ENCODE results near the gene GPC1. TPM values are rescaled to one million over a fixed set of nuclear protein-coding genes. Genes with fewer than 3 reads are reported as not detected.

GPC1 gene
- total and polyA plus RNA-seq, 2 of the 13 experiments (the other 11 are each of a cell fraction or from before 2014, with no cell fraction given), result 4.0 to 5.5 TPM

- ATAC-seq (no peak), DNase-seq (ENCODE audit: low spot score) (no peak), FAIRE-seq (no peak)
- Histone ChIP-seq H3K27me3 (ENCODE audit: control insufficient read depth in 1 of 2, insufficient read depth in 2 of 2, low read length in 2 of 2) (peaks cover 4 to 41% of the 10 kb centered on the region in 2 experiments; a peak in 4 of 5 replicates), H3K4me2 (ENCODE audit: low read depth, low read length) (no peak overlapping the region), H3K36me3 (replicated peaks in 1 of 2; ENCODE audit: control insufficient read depth in 1 of 2, insufficient read depth in 2 of 2, low read length in 2 of 2) (no peaks in the 10 kb centered on the region), H3K9ac (ENCODE audit: insufficient read depth, low read depth, low read length) (no peak overlapping the region), H3K4me3 (replicated peaks in 1 of 3; ENCODE audit: insufficient read depth in 1 of 3, low read depth in 2 of 3, low read length in 3 of 3) (no peak overlapping the region), H3K9me3 (ENCODE audit: low read length) (peaks cover 35% of the 10 kb centered on the region), H3K79me2 (ENCODE audit: insufficient read depth, low read length) (no peaks in the 10 kb centered on the region), H3K27ac (ENCODE audit: extremely low read length, insufficient read depth, low read length) (no peak overlapping the region), H3K4me1 (ENCODE audit: insufficient read depth, low read length) (no peaks in the 10 kb centered on the region), H4K20me1 (ENCODE audit: insufficient read depth, low read length) (no peaks in the 10 kb centered on the region), H2AFZ (ENCODE audit: low read length) (no peak overlapping the region)
- TF ChIP-seq ZNF724P (CRISPR knock-in tag; IDR thresholded peaks at IDR 0.05; ENCODE audit: borderline replicate concordance) (no peak), IKZF4 (CRISPR knock-in tag; IDR thresholded peaks at IDR 0.05; ENCODE audit: borderline replicate concordance, low read depth, not compliant biosample characterization) (no peak), DDIT3 (CRISPR knock-in tag; IDR thresholded peaks at IDR 0.05) (no peak), ZNF547 (CRISPR knock-in tag; IDR thresholded peaks at IDR 0.05) (no peak), MEF2D (CRISPR knock-in tag; IDR thresholded peaks at IDR 0.05) (no peak), ZBTB1 (CRISPR knock-in tag; IDR thresholded peaks at IDR 0.05; ENCODE audit: borderline replicate concordance) (no peak), EEA1 (CRISPR knock-in tag; IDR thresholded peaks at IDR 0.05; ENCODE audit: borderline replicate concordance) (no peak), BRD4 (CRISPR knock-in tag; IDR thresholded peaks at IDR 0.05) (no peak), HNF4G (IDR thresholded peaks at IDR 0.05; ENCODE audit: borderline replicate concordance, low read depth, low read length) (no peak), HNF4G (CRISPR knock-in tag; IDR thresholded peaks at IDR 0.05; ENCODE audit: borderline replicate concordance, low read depth) (no peak), DMAP1 (CRISPR knock-in tag; IDR thresholded peaks at IDR 0.05) (no peak)
- no CpG with 5 or more reads among the region's 3 CpGs for WGBS (ENCODE audit: low lambda C conversion rate)
- CTCF ChIA-PET (ENCODE audit: low intra/inter-chr PET ratio, low total read pairs), result no interaction called here
- in situ Hi-C loops (cut with HindIII; ENCODE audit: extremely low pct_ligation_motif_present, low pct_unique_long_range_greater_than_20kb), result no loop called here
- intact Hi-C loops (cut with micrococcal nuclease; ENCODE audit: unreplicated experiment), result no loop called here
- POLR2A ChIA-PET, result no interaction called here
- no TSS peak for BruUV-seq (replicated peaks)
Measured at GRCh38 chr2:240421381-240421780, 14.1 kb upstream of the GPC1 start.
